NB4 (cell line): ENCODE data around the gene MMP28.

Source experiments
- DNase-seq: peaks from one replicate; pipeline ENCODE4 v3.0.0; 2010; ENCODE audit warnings: low read depth
- H3K4me3 ChIP-seq: one replicate; pipeline ENCODE4 v1.5.1; 2011; ENCODE audit warnings: mild to moderate bottlenecking, low read depth, low read length, moderate library complexity
- MYC ChIP-seq: IDR thresholded peaks from 2 replicates; pipeline ENCODE4 v1.6.1; 2011; ENCODE audit warnings: low read depth, low read length
- POLR2A ChIP-seq: IDR thresholded peaks from 2 replicates; pipeline ENCODE4 v1.6.1; 2011; ENCODE audit warnings: mild to moderate bottlenecking; ENCODE audit not compliant: insufficient read length; ENCODE audit errors: extremely low read depth
- TF ChIP-seq, protein P1 (sequence below): IDR thresholded peaks from one replicate; pipeline ENCODE4 v1.5.1; 2012; ENCODE audit warnings: low read depth, low read length
- TF ChIP-seq, protein P2 (sequence below): IDR thresholded peaks from 2 replicates; pipeline ENCODE4 v1.6.1; 2011; ENCODE audit warnings: low read depth, low read length

MMP28 gene

DNA sequence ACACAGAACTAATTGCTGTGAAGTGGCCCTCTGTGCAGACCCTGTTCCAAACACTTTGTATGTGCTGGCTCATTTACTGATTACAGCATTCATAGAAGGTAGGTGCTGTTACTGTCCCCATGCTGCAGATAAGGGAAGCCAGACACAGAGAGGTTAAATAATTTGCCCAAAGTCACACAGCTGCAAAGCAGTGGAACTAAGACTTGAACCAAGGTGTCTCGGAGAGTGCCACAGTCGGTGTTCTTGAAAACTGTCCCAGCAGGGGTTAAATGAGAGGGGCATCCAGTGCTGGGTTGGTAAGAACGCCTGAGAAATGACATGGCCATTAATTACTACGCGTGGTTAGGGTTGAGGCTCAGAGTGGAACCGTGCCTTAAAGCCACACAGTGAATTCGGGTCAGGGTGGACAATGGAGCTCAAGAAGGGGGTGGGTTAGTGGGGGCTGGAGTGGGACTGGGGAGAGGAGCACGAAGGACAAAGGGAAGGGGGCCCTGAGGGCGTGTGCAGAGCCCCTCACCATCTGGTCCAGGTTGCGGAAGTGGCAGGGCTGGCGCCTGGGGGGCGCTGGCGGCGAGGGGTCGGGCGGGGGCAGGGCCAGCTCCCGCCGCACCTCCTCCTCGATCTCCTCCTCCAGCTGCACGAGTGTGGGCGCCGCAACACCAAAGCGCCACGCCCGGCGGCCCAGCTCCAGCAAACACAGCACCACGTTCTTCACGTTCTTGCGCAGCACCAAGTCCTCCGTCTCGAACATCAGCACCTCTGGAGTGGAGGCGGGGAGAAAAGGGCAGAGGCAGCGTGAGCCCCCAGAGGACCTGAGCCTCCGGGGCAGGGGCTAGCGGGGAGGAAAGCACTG is 45.7 kb downstream of the MMP28 start:
- DNase-seq = peak; percentile 40
- TF ChIP-seq, protein P1, sequence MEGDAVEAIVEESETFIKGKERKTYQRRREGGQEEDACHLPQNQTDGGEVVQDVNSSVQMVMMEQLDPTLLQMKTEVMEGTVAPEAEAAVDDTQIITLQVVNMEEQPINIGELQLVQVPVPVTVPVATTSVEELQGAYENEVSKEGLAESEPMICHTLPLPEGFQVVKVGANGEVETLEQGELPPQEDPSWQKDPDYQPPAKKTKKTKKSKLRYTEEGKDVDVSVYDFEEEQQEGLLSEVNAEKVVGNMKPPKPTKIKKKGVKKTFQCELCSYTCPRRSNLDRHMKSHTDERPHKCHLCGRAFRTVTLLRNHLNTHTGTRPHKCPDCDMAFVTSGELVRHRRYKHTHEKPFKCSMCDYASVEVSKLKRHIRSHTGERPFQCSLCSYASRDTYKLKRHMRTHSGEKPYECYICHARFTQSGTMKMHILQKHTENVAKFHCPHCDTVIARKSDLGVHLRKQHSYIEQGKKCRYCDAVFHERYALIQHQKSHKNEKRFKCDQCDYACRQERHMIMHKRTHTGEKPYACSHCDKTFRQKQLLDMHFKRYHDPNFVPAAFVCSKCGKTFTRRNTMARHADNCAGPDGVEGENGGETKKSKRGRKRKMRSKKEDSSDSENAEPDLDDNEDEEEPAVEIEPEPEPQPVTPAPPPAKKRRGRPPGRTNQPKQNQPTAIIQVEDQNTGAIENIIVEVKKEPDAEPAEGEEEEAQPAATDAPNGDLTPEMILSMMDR = no peak
- TF ChIP-seq POLR2A = no peak
- TF ChIP-seq MYC = no peak
- TF ChIP-seq, protein P2, sequence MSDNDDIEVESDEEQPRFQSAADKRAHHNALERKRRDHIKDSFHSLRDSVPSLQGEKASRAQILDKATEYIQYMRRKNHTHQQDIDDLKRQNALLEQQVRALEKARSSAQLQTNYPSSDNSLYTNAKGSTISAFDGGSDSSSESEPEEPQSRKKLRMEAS = no peak
- H3K4me3 ChIP-seq = no peak overlapping the region

DNA sequence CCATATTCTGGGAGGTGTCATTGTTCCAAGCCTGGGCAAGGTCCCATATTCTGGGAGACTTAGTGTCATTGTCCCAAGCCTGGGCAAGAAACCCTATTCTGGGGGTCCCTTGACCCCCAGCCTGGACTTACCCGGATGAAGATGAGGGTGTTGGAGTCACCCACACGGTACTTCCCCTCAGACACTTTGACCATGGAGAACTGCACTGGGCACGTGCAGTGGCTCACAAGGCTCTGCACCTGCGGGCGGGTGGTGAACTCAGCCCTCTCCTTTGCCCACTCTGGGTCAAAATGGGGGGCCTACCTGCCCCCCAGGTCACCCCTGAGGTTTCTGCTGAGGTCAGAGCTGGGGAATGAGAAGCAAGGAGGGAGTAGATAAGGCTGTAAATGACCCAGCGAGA is 46.5 kb downstream of the MMP28 start:
- no peak for DNase-seq
- TF ChIP-seq MYC = no peak
- TF ChIP-seq POLR2A = no peak
- TF ChIP-seq, protein P2 = no peak
- TF ChIP-seq, protein P1 = no peak
- H3K4me3 ChIP-seq = no peak overlapping the region

DNA sequence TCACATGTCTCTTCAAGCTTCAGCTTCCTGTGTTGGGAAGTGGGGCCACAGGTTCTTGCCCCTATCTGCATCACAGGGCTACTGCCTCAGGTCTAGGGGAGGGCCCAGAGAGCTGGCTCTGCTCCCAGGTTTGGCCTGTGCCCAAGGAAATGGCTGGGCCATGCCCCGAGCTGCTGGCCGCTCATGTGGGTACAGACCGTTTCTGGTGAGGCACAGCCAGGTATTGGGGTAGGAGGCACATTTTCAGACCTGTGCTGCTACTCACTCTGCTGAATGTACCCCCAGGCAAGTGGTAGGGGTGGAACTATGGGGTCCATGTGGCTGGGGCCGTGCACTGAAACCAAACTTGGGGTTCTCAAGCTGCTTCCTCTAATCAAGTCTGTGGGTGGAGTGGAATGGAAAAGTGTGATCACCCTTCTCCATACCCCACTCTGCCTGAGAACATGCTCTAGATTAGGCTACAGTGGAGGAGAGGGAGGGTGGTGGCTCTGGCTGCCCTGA is 47.0 kb downstream of the MMP28 start:
- no peak for TF ChIP-seq POLR2A
- TF ChIP-seq MYC = no peak
- TF ChIP-seq, protein P2 = no peak
- TF ChIP-seq, protein P1 = no peak
- no peak overlapping the region for H3K4me3 ChIP-seq
- DNase-seq = no peak

DNA sequence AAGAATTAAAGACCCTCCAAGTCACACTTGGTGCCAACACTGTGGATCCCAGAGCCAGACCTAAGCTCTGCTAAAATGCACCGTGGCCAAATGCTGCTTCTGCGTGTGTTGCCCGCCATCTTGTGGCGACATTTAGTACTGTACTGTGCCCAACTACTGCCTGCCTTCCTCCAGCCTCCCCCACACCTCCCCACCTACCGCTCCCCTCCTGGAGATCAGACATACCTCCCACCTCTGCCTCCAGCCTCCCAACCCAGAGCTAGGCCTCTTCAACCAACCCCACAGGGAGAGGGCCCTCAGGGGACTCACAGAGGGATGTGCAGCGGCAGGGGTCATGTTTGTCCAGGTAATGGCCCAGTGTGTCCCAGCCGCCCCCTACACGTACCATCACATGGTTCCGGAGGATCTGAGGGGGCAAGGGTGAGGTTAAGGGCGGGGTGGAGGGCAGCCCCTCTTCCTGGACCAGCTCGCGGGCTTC is 47.9 kb downstream of the MMP28 start:
- no peak overlapping the region for H3K4me3 ChIP-seq
- TF ChIP-seq, protein P1 = peak; percentile 83
- TF ChIP-seq POLR2A = no peak
- DNase-seq = peak; percentile 82

DNA sequence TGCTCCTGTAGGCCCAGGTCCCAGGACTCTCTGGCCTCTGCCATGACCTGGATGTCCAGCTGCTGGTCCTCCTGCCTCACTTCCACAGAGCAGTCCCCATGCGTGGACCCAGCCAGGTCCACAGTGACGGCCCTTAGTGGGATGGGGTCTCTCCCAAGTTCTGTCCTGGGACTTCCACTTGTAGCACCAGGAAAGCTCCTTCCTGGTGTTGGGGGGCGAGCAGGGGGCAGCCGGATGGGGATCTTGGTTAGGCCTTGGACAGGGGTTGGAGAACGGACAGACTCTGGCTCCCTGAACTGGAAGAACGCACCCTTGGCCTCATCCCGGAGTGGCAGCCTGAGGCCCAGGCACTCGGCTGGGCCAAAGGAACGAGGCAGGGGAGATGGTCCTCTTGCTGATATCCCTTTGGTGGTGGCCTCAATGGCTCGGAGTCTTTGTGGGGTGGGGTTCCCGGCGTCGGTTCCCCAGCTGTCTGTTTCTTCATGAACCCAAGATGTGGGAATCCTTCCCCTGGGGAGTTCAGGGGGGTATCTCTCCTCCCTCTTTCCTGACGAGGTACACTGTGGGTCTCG is 49.6 kb downstream of the MMP28 start:
- no peak for DNase-seq
- TF ChIP-seq, protein P1 = no peak
- TF ChIP-seq MYC (no peak), POLR2A (no peak)
- TF ChIP-seq, protein P2 = no peak
- H3K4me3 ChIP-seq = no peak overlapping the region
